Tracheal epithelial cell (primary cell): ENCODE data around the gene EIF4G2. TPM values are rescaled to one million over a fixed set of nuclear protein-coding genes. Genes with fewer than 3 reads are reported as not detected.

ENCODE experiments used
- total RNA-seq: library from RNA; depleted of rRNA; stranded (reverse); fragments of >200 nt; gene quantifications from 2 replicates; pipeline ENCODE4 v1.2.1, GENCODE V29; 2014

The EIF4G2 gene
- total RNA-seq, result 526 and 561 TPM in 2 replicates

DNA sequence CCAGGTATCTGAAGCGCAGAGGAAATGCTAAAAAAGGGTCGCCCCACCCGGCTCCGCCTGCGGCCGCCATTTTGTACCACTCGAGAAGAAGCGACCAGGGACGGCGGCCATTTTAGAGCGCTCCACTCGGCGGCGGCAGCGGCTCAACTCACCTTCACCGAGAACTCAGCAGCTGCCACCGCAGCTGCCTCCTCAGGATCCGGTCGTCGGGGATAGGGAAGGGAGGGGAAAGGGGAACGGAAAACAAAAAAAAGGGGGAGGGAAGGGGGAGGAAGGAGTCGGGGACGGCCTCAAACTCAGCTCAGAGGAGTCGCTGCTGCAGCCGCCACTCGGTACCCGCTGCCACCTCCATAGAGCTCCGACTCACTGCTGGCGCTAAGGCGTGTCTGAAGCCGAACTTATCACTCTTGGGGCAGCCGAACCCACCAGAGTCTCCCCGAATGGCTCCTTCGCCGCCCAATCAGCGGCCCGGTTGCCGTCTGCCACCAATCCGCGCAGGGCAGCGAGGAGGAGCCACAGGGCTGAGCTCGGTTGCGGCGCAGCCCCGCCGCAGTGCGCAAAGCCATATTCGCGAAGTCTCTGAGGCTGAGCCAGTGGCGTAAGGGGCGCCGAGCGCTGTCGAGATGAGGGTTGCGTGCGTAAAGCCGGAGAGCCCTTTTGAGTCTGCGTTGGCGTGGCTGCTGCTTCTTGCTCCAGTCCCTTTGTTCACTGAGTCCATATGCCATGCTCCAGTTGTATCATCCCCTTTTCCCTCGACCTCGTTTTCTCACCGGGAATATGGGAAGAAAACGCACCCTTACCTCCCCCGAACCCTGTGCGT is at the start of gene EIF4G2:
TSS of gene EIF4G2 (minus strand) at position 374 of the 820 bp plus-strand sequence.

GRCh38 chr11:10857709-10858438 is 49.1 kb upstream of the EIF4G2 start, which contains the start of gene ZBED5:
Gene ZBED5, minus strand, starts transcription at chr11:10858053. Its CDS starts 3,108 bp downstream, at chr11:10854945.

DNA sequence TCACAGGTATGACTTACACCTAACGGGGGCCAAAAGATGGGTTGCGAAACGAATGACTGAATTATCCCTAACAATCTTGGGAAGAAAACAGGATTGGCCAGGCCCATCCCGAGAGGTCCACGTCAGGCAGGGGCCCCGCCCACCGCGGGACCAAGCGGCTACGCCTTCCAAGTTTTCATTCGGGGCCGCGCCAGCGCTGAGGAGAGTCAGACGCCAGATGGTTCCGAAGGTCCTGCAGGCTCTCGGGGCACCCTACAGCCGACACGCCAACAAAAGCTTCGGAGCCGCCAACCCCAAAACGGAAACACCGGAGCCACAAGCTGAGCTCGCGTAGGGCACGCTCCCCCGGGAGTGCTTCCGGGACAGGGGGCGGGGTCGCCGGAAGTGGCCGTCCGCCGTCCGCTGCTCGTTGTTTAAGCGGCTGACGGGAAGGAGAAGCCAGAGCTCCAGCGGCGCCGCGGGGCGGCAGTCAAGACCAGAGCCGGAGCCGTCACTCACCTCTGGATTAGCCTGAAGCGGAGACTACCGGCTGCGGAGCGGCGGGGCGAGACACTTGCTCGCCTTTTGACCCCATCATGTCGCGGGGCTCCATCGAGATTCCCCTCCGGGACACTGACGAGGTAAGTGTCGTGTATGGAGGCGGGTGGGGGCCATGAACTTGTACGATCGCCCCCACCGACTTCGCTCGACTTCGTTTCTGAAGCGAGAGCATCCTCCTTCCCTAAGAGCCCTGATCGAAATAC is 57.7 kb downstream of the EIF4G2 start, which contains the start of gene CTR9:
TSS of gene CTR9 (plus strand) at position 409 of the 743 bp plus-strand sequence. CDS start at position 576, 167 bp downstream.

Other genes starting within 250 kb of the EIF4G2 start
- 0.24 TPM in 1 of 2 replicates, not detected in the other for gene LYVE1, start 240.3 kb downstream of the EIF4G2 start, total RNA-seq
- gene IRAG1, start 115.2 kb downstream of the EIF4G2 start, total RNA-seq, result 0.24 TPM in 1 of 2 replicates, not detected in the other
- gene CTR9, start 57.7 kb downstream of the EIF4G2 start, total RNA-seq, result 20.7 and 21.5 TPM in 2 replicates
- 11.3 and 27.5 TPM in 2 replicates for gene ZBED5, start 49.1 kb upstream of the EIF4G2 start, total RNA-seq